H7 (cell line): ENCODE measurements around the gene TAF5L. TPM values are rescaled to one million over a fixed set of nuclear protein-coding genes. Genes with fewer than 3 reads are reported as not detected.
"Not testable (repeated sequence)": the region's sequence is repeated elsewhere in the genome, so short reads cannot be mapped to it uniquely, and the experiment has no call there.

Experiments
- DNase-seq: peaks from one replicate; pipeline ENCODE4 v3.0.0; 2012
- H3K27me3 ChIP-seq: 2 replicates; pipeline ENCODE4 v1.6.0; 2011; ENCODE audit warnings: mild to moderate bottlenecking, low read length; ENCODE audit not compliant: control insufficient read depth, insufficient read depth
- H3K36me3 ChIP-seq: replicated peaks from 2 replicates; pipeline ENCODE4 v1.5.1; 2011; ENCODE audit warnings: low read length; ENCODE audit not compliant: control insufficient read depth, insufficient read depth
- H3K4me3 ChIP-seq: 2 replicates; pipeline ENCODE4 v1.5.1; 2011; ENCODE audit warnings: low read depth, mild to moderate bottlenecking, control low read depth, low read length, moderate library complexity; ENCODE audit not compliant: insufficient read depth
- total RNA-seq: library from RNA; depleted of rRNA; stranded (reverse); fragments of >200 nt; shearing (Covaris generic); gene quantifications from 2 replicates; pipeline ENCODE4 v1.2.3, GENCODE V29; 2014

The TAF5L gene
- total RNA-seq, 1 experiment from 2014 or later, result 34.6 TPM

GRCh38 chr1:229578168-229579058 is 47.5 kb downstream of the TAF5L start:
- no peak overlapping the region for H3K4me3 ChIP-seq
- no peaks in the 10 kb centered on the region for H3K36me3 ChIP-seq
- H3K27me3 ChIP-seq, result no peaks in the 10 kb centered on the region
- DNase-seq, result no peak

GRCh38 chr1:229574679-229575442 is 51.1 kb downstream of the TAF5L start:
- Histone ChIP-seq H3K4me3 (no peak overlapping the region), H3K36me3 (no peaks in the 10 kb centered on the region), H3K27me3 (no peaks in the 10 kb centered on the region)
- no peak for DNase-seq

DNA sequence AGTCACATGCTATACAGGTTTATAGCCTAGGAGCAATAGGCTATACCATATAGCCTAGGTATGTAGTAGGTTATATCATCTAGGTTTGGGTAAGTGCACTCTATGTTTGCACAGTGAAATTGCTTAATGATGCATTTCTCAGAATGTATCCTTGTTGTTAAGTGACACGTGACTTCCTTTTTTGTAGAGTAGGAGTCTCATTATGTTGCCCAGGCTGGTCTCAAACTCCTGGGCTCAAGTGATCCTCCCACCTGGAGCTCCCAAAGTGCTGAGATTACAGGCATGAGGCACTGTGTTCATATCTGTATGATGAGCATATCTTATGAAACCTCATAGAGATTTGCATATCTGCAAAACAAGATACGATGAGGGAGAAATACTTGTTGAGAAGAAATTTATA is 53.6 kb downstream of the TAF5L start:
- Histone ChIP-seq H3K27me3 (no peaks in the 10 kb centered on the region), H3K4me3 (no peak overlapping the region), H3K36me3 (no peaks in the 10 kb centered on the region)
- no peak for DNase-seq

GRCh38 chr1:229570891-229571516 is 54.9 kb downstream of the TAF5L start:
- no peaks in the 10 kb centered on the region for H3K27me3 ChIP-seq
- DNase-seq, result no peak
- no peaks in the 10 kb centered on the region for H3K36me3 ChIP-seq
- no peak overlapping the region for H3K4me3 ChIP-seq

DNA sequence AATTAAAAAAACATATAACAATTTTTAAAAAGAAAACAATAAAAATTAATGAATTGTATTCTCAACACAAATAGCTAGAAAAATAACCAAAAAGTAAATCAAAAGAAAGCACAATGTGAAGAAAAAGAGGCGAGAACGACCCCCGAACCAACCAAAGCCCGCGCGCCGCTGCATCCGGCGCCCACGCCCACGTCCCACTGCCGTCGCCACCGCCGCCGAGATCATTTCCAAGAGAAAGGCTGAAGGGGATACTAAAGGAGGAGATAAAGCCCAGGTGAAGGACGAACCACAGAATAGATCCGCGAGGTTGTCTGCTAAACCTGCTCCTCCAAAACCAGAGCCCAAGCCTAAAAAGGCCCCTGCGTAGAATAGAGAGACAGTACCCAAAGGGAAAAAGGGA is 55.6 kb downstream of the TAF5L start:
- Histone ChIP-seq H3K36me3 (no peaks in the 10 kb centered on the region), H3K4me3 (no peak overlapping the region), H3K27me3 (no peaks in the 10 kb centered on the region)
- no peak for DNase-seq

- Histone ChIP-seq H3K27me3 (no peaks in the 10 kb centered on the region), H3K4me3 (no peak overlapping the region), H3K36me3 (no peaks in the 10 kb centered on the region)
- no peak for DNase-seq
Observed at GRCh38 chr1:229567109-229567868, 58.6 kb downstream of the TAF5L start.

- no peak for DNase-seq
- no peaks in the 10 kb centered on the region for H3K36me3 ChIP-seq
- H3K27me3 ChIP-seq, result no peaks in the 10 kb centered on the region
- no peak overlapping the region for H3K4me3 ChIP-seq
Observed at GRCh38 chr1:229563701-229564100, 62.2 kb downstream of the TAF5L start.

DNA sequence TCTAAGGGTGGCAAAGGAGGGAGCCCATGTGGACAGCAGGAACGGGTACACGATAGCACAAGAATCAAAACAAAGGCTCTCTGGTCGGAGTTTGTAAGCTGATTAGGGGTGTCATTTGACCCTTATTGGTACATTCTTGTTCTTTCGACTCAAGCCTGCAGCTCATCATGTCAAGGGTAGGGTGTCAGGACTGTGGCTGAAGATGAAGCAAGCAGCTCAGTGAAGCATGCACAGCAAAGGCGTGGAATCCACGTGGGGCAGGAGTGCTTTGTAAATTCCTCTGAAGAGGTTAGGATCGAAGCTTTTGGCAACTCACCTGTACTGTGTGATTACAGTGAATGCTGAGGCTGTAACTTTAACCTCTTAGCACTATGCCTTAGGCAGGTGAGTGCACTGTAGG is 62.7 kb downstream of the TAF5L start:
- H3K36me3 ChIP-seq, result no peaks in the 10 kb centered on the region
- no peaks in the 10 kb centered on the region for H3K27me3 ChIP-seq
- DNase-seq, result no peak
- H3K4me3 ChIP-seq, result no peak overlapping the region

DNA sequence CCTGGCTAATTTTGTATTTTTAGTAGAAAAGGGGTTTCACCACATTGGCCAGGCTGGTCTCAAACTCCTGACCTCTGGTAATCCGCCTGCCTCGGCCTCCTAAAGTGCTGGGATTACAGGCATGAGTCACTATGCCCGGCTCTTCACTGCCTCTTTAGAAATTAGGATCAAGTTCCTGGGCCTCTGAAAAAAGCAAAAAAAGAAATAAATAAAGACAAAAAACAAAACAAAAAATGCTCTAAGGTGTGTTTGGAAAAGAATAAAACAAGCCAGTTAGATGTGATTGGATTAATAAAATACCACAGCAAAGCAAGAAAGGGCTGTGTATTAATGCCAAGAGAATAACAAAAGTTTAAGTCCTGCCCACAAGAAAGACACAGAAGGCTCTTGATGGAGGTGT is 63.2 kb downstream of the TAF5L start:
- no peak overlapping the region for H3K4me3 ChIP-seq
- no peak for DNase-seq
- no peaks in the 10 kb centered on the region for H3K27me3 ChIP-seq
- H3K36me3 ChIP-seq, result no peaks in the 10 kb centered on the region

- DNase-seq, result no peak
- no peak overlapping the region for H3K4me3 ChIP-seq
- no peaks in the 10 kb centered on the region for H3K27me3 ChIP-seq
- H3K36me3 ChIP-seq, result no peaks in the 10 kb centered on the region
Observed at GRCh38 chr1:229561141-229561540, 64.8 kb downstream of the TAF5L start.

GRCh38 chr1:229560124-229560523 is 65.8 kb downstream of the TAF5L start:
- not testable (repeated sequence) for H3K36me3 ChIP-seq, H3K27me3 ChIP-seq, DNase-seq, H3K4me3 ChIP-seq

GRCh38 chr1:229559336-229559801 is 66.6 kb downstream of the TAF5L start:
- DNase-seq, H3K36me3 ChIP-seq, H3K27me3 ChIP-seq: not testable (repeated sequence)
- H3K4me3 ChIP-seq, result peak overlapping the region; percentile 75

DNA sequence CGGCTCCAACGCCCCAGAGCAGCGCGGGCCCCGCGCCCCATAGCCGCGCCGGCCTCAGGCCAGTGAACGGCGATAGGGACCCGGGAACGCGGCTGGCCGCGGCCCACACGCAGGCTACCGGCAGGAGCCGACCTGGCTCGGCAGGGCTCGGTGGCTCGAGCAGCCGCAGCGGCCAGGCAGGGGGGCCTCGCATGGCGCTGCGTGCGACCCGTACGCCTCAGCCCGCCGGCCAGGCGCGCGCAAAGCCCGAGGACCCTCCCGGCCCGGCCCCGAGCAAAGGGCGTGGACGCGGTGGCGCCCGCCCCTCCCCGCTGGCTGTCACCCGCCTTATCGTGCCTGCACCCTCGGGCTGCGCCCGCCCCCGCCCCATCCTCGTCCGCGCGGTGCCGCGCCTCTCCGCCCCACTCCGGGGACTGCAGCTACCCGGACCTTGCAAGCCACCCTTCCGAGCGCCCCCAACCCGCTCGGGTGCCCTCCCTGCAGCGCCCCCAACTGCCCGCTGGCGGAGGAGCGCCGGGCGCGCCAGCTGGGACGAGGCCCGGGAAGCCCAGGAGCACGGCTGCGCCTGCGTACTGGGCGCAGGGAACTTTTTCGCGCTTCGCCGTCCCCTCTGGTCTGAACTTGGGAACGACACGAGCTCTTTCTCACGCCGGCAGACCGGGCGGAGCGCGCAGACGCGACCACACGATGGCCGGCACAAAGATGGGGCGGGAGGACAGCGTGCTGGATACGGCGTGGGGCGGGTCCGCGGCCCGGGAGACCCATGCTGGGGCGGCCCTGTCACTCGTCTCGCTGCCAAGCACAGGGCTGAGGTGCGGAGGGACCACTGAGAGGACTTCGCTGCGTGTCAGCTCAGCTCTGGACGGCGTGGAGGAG is 67.2 kb downstream of the TAF5L start, which contains the start of gene ABCB10:
Gene ABCB10, minus strand, starts transcription at position 248 of the 876 bp plus-strand sequence. Its CDS starts 55 bp downstream, at position 193.
- Histone ChIP-seq H3K4me3 (peak within 1 kb of the TSS; percentile 75), H3K27me3 (no peaks in the 10 kb centered on the region), H3K36me3 (no peaks in the 10 kb centered on the region)
- peak; percentile 98 for DNase-seq
